VCaP (cell line): ENCODE measurements around the gene GPD1.

ENCODE experiments used
- H3K27ac ChIP-seq: fragments of 450-650 bp; 2 replicates; pipeline ENCODE4 v1.5.1; 2017
- TF ChIP-seq, protein P1 (sequence below): fragments of 450-650 bp; conservative IDR thresholded peaks from 2 replicates; pipeline ENCODE4 v1.5.1; 2017; ENCODE audit warnings: mild to moderate bottlenecking, moderate library complexity

Gene GPD1

DNA sequence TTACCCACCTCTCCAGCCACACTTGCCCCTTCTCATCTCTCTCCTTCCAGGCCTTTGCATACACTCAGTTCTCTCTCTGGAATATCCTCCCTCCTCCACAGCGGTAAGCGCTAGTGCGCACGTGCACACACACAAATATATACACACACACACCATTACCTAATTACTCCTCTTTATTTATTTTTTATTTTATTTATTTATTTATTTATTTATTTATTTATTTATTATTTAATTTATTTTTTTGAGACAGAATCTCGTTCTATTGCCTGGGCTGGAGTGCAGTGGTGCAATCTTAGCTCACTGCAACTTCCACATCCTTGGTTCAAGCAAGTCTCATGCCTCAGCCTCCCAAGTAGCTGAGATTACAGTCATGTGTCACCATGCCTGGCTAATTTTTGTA is 34.7 kb upstream of the GPD1 start:
- no peak overlapping the region for H3K27ac ChIP-seq
- TF ChIP-seq, protein P1, sequence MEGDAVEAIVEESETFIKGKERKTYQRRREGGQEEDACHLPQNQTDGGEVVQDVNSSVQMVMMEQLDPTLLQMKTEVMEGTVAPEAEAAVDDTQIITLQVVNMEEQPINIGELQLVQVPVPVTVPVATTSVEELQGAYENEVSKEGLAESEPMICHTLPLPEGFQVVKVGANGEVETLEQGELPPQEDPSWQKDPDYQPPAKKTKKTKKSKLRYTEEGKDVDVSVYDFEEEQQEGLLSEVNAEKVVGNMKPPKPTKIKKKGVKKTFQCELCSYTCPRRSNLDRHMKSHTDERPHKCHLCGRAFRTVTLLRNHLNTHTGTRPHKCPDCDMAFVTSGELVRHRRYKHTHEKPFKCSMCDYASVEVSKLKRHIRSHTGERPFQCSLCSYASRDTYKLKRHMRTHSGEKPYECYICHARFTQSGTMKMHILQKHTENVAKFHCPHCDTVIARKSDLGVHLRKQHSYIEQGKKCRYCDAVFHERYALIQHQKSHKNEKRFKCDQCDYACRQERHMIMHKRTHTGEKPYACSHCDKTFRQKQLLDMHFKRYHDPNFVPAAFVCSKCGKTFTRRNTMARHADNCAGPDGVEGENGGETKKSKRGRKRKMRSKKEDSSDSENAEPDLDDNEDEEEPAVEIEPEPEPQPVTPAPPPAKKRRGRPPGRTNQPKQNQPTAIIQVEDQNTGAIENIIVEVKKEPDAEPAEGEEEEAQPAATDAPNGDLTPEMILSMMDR = no peak

GRCh38 chr12:50069539-50069938 is 34.3 kb upstream of the GPD1 start:
- TF ChIP-seq, protein P1 = no peak
- H3K27ac ChIP-seq = no peak overlapping the region

GRCh38 chr12:50070314-50071060 is 33.3 kb upstream of the GPD1 start:
- TF ChIP-seq, protein P1 = peak; percentile 98
- H3K27ac ChIP-seq = peak overlapping the region; percentile 42; the same call in 1 of the 2 replicates

- TF ChIP-seq, protein P1 = no peak
- H3K27ac ChIP-seq = no peak overlapping the region
Measured at GRCh38 chr12:50072198-50072907, 31.5 kb upstream of the GPD1 start.

DNA sequence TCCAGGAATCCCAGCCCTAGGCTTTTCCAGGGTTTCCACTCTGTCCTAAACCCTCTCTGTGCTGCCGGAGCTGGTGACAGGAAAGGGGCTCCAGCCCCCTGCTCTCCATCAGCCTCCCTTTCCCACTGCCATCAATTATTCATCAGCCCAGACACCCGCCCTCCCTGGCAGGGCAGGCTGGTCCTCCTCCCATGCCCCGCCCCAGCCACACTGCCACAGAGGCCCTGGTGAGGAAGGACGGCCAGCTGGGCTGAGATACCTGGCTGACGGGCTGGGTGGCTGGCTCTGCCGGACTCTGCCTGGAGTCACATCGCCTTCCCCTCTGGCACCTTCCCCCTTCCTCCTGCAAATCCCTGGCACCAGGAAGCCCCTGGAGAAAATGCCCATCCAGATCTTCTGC is 30.6 kb upstream of the GPD1 start:
- no peak overlapping the region for H3K27ac ChIP-seq
- TF ChIP-seq, protein P1 = no peak

DNA sequence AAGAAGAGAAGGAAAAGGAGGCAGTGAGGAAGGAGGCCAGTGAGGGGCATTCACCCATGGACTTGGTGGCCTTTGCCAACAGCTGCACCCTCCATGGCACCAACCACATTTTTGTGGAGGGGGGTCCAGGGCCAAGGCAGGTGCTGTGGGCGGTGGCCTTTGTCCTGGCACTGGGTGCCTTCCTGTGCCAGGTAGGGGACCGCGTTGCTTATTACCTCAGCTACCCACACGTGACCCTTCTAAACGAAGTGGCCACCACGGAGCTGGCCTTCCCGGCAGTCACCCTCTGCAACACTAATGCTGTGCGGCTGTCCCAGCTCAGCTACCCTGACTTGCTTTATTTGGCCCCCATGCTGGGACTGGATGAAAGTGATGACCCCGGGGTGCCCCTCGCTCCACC is 30.1 kb upstream of the GPD1 start:
- TF ChIP-seq, protein P1 = no peak
- H3K27ac ChIP-seq = no peak overlapping the region

DNA sequence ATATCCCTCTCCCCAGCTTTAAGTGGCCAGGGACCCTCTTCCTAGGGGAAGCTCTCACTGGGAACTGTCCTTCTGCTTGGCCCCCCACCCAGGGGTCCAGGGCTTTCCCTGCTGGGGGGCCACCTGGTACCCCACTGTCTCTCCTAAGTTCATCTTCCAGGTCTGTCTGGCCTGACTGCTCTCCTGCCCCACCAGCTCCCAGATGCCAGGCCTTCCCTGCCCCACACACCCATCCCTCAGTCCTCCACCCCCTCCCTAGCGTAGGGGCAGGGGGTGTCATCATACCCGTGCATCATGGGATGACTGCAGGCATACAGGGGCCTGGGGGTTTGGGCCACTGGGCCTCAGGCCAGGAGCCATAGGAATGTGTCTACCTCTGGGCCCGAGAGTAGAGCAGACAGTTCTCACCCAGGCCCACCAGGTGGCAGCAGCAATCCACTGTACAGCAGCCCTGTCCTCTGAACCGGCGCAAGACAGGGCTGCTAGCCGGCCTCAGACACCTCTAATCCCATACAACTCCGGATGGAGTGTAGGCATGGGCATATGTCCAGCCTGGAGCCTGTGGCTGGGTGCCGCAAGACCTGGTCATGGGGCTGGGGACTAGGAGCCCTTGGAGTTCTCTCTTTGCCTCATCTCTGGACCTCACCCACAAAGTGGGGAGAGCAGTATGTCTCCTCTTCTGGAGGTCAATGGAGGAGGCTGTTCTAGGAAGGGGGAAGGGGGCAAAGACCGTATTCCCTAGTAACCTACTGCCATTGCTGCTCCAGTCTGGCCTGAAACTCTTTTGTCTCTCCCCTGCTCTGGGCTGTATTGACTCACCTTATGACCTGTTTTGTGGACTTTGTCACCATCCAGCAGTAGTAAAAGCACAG is 28.6 kb upstream of the GPD1 start:
- peak overlapping the region; percentile 43 for H3K27ac ChIP-seq
- TF ChIP-seq, protein P1 = peak; percentile 98
